ENCODE data around the gene SPON1. TPM values are rescaled to one million over a fixed set of nuclear protein-coding genes. Genes with fewer than 3 reads are reported as not detected.

The SPON1 gene
- polyA plus RNA-seq, 2 of the 4 experiments (the other 2 are of a cell fraction), result not detected

- no peak for ATAC-seq
- Histone ChIP-seq H3K4me3 (no peak overlapping the region), H3K4me1 (no peaks in the 10 kb centered on the region), H3K4me2 (no peak overlapping the region), H3K27ac (no peak overlapping the region), H3K9me3 (0 out of 3 replicates have a peak, but pooled peaks cover 5% of the 10 kb centered on the region)
- POLR2A ChIA-PET, result no interaction called here
- WGBS (ENCODE audit: missing lambda C conversion rate), result 81% methylated on average over 2 of the region's 2 CpGs
- no peak for DNase-seq (ENCODE audit: low read depth in 1 of 2, low spot score in 1 of 2)
- CTCF ChIA-PET, result interaction anchor here (1.1 to 1.7 kb wide), 4 partner anchors 20 to 456 kb away, joined by 3 to 4 read pairs (median 3); no protein-coding TSS in a partner anchor
- no peak for FAIRE-seq
- TF ChIP-seq BHLHE40 (IDR thresholded peaks at IDR 0.05; ENCODE audit: low read depth, low read length) (no peak), SMC3 (IDR thresholded peaks at IDR 0.05) (no peak), NFE2L2 (conservative IDR thresholded peaks at IDR 0.05; ENCODE audit: low read length) (no peak), CHD4 (IDR thresholded peaks at IDR 0.05; ENCODE audit: borderline replicate concordance) (no peak), PHF8 (IDR thresholded peaks at IDR 0.05; ENCODE audit: borderline replicate concordance, low read depth) (no peak), E2F6 (IDR thresholded peaks at IDR 0.05; ENCODE audit: borderline replicate concordance, low read depth) (no peak), USF2 (IDR thresholded peaks at IDR 0.05) (no peak), EHF (CRISPR knock-in tag; IDR thresholded peaks at IDR 0.05) (no peak), CBX8 (IDR thresholded peaks at IDR 0.05) (no peak)
- TF ChIP-seq, protein P1, sequence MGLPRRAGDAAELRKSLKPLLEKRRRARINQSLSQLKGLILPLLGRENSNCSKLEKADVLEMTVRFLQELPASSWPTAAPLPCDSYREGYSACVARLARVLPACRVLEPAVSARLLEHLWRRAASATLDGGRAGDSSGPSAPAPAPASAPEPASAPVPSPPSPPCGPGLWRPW (IDR thresholded peaks at IDR 0.05), result no peak
These were observed 265.8 kb downstream of the SPON1 start for GRCh38 chr11:14228356-14228755.

- CTCF ChIA-PET, result interaction anchor here (0.7 to 1.7 kb wide), 2 partner anchors 19 to 225 kb away, joined by 3 to 4 read pairs; no protein-coding TSS in a partner anchor
- FAIRE-seq, result no peak
These were observed 266.9 kb downstream of the SPON1 start for GRCh38 chr11:14229472-14229871.

GRCh38 chr11:14230407-14230806 is 267.9 kb downstream of the SPON1 start:
- Histone ChIP-seq H3K4me1 (no peaks in the 10 kb centered on the region), H3K4me2 (no peak overlapping the region), H3K27ac (no peak overlapping the region), H3K9me3 (0 out of 3 replicates have a peak, but pooled peaks cover 5% of the 10 kb centered on the region), H3K4me3 (no peak overlapping the region)
- ChIA-PET CTCF (interaction anchor here (0.6 to 0.7 kb wide), 2 partner anchors 25 to 260 kb away, joined by 4 read pairs; no protein-coding TSS in a partner anchor), POLR2A (no interaction called here)
- ATAC-seq (no peak), DNase-seq (ENCODE audit: low read depth in 1 of 2, low spot score in 1 of 2) (no peak), FAIRE-seq (no peak)
- 23% methylated on average over 6 of the region's 6 CpGs for WGBS (ENCODE audit: missing lambda C conversion rate)
- no peak for TF ChIP-seq HOXA7 (CRISPR knock-in tag; IDR thresholded peaks at IDR 0.05)
- TF ChIP-seq, protein P1 (IDR thresholded peaks at IDR 0.05), result no peak
- no peak for TF ChIP-seq E2F6 (IDR thresholded peaks at IDR 0.05; ENCODE audit: borderline replicate concordance, low read depth)
- TF ChIP-seq RFX5 (IDR thresholded peaks at IDR 0.05), result no peak
- TF ChIP-seq ZSCAN20 (CRISPR knock-in tag; IDR thresholded peaks at IDR 0.05), result no peak
- TF ChIP-seq EHF (CRISPR knock-in tag; IDR thresholded peaks at IDR 0.05), result no peak
- no peak for TF ChIP-seq KDM1A (IDR thresholded peaks at IDR 0.05; ENCODE audit: low read depth)

More at GRCh38 chr11:14229472-14229871, 266.9 kb downstream of the SPON1 start:
- POLR2A ChIA-PET, result no interaction called here
- DNase-seq (ENCODE audit: low read depth in 1 of 2, low spot score in 1 of 2) (no peak), ATAC-seq (no peak)
- Histone ChIP-seq H3K4me3 (no peak overlapping the region), H3K4me2 (no peak overlapping the region), H3K4me1 (no peaks in the 10 kb centered on the region), H3K27ac (no peak overlapping the region), H3K9me3 (0 out of 3 replicates have a peak, but pooled peaks cover 5% of the 10 kb centered on the region)
- TF ChIP-seq BCL3 (IDR thresholded peaks at IDR 0.05), result no peak
- TF ChIP-seq FOSL2 (IDR thresholded peaks at IDR 0.05), result no peak
- TF ChIP-seq FOSL2 (CRISPR knock-in tag; IDR thresholded peaks at IDR 0.05), result no peak
- TF ChIP-seq EHMT2 (IDR thresholded peaks at IDR 0.05; ENCODE audit: low read depth), result no peak
- WGBS (ENCODE audit: missing lambda C conversion rate), result 38% methylated on average over 11 of the region's 11 CpGs

Measured in A549 (cell line).